ENCODE data around the gene SLC36A4. TPM values are rescaled to one million over a fixed set of nuclear protein-coding genes. Genes with fewer than 3 reads are reported as not detected.

Gene SLC36A4
- total RNA-seq, 4 donors from 2014 or later: 1.5 to 3.4 (median 2.4) TPM

DNA sequence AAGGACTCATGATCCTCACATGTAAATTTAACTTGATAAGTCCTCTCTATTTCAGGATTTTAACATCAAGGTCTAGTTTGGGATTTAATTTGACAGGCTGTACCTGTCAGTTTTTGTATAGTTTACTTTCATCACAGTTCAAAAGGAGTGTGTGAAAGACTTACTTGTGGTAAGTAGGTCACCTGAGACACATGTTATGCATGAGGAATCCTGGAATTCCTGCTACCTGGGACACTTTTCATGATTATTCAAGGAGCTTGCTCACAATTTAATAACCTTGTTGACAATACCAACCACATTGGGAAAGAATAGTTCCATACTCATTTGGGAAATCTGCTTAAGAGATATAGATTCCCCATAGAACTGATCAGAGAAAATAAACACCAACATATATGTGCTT lies 15.8 kb upstream of the SLC36A4 start:
- H3K4me1 ChIP-seq: no peaks in the 10 kb centered on the region
- H3K36me3 ChIP-seq: no peaks in the 10 kb centered on the region
- no peak for TF ChIP-seq POLR2A (IDR thresholded peaks at IDR 0.05)
- no peak overlapping the region for H3K4me3 ChIP-seq
- in situ Hi-C loops (cut with MboI; ENCODE audit: low sequenced_read_pairs in 4 of 4) (no loop called here), intact Hi-C loops (cut with DNase I; ENCODE audit: low total_unique reads) (no loop called here)
- H3K9me3 ChIP-seq: peaks cover 0 to 8% (median 0%) of the 10 kb centered on the region in 3 donors
- no peaks in the 10 kb centered on the region for H3K27me3 ChIP-seq
- no peak for DNase-seq
- H3K27ac ChIP-seq: no peak overlapping the region
- ATAC-seq: no peak

DNA sequence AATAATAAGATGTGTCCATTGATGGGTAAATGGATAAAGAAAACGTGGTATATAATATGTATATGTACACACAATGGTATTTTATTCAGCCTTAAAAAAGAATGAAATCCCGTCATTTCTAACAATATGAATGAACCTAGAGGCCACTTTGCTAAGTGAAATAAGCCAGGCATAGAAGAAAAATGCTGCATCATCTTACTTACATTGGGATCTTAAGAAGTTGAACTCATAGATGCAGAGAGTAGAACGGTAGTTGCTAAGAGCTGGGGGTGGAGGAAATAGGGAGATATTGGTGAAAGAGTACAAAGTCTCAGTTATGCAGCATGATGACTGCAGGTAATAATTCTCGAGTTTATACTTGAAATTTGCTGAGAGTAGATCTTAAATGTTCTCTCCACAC lies 14.3 kb upstream of the SLC36A4 start:
- Histone ChIP-seq H3K36me3 (no peaks in the 10 kb centered on the region), H3K27me3 (no peaks in the 10 kb centered on the region), H3K9me3 (peaks cover 0 to 9% (median 0%) of the 10 kb centered on the region in 3 donors), H3K4me1 (no peaks in the 10 kb centered on the region), H3K27ac (no peak overlapping the region), H3K4me3 (no peak overlapping the region)
- intact Hi-C loops (cut with DNase I; ENCODE audit: low total_unique reads): no loop called here
- no peak for DNase-seq
- TF ChIP-seq CTCF (IDR thresholded peaks at IDR 0.05 in 4 of 5, conservative IDR thresholded peaks at IDR 0.05 in 1 of 5) (no peak), POLR2A (IDR thresholded peaks at IDR 0.05) (no peak)
- in situ Hi-C loops (cut with MboI; ENCODE audit: low sequenced_read_pairs in 4 of 4): no loop called here
- ATAC-seq: no peak

- in situ Hi-C loops (cut with MboI; ENCODE audit: low sequenced_read_pairs in 4 of 4) (no loop called here), intact Hi-C loops (cut with DNase I; ENCODE audit: low total_unique reads) (no loop called here)
- Histone ChIP-seq H3K9me3 (peaks cover 0 to 9% (median 0%) of the 10 kb centered on the region in 3 donors), H3K27ac (no peak overlapping the region), H3K4me3 (no peak overlapping the region), H3K4me1 (no peaks in the 10 kb centered on the region), H3K36me3 (no peaks in the 10 kb centered on the region), H3K27me3 (no peaks in the 10 kb centered on the region)
- no peak for ATAC-seq
- DNase-seq: no peak
- TF ChIP-seq POLR2A (IDR thresholded peaks at IDR 0.05): no peak
- TF ChIP-seq CTCF (IDR thresholded peaks at IDR 0.05 in 4 of 5, conservative IDR thresholded peaks at IDR 0.05 in 1 of 5): no peak
Measured at GRCh38 chr11:93209466-93209865, 11.7 kb upstream of the SLC36A4 start.

- in situ Hi-C loops (cut with MboI; ENCODE audit: low sequenced_read_pairs in 4 of 4): no loop called here
- H3K9me3 ChIP-seq: peaks cover 0 to 9% (median 0%) of the 10 kb centered on the region in 3 donors
- intact Hi-C loops (cut with DNase I; ENCODE audit: low total_unique reads): no loop called here
- TF ChIP-seq CTCF (IDR thresholded peaks at IDR 0.05 in 4 of 5, conservative IDR thresholded peaks at IDR 0.05 in 1 of 5): no peak
- no peak for TF ChIP-seq POLR2A (IDR thresholded peaks at IDR 0.05)
- ATAC-seq: no peak
- H3K4me3 ChIP-seq: no peak overlapping the region
- DNase-seq: no peak
- no peaks in the 10 kb centered on the region for H3K4me1 ChIP-seq
- H3K27ac ChIP-seq: no peak overlapping the region
- H3K27me3 ChIP-seq: no peaks in the 10 kb centered on the region
- no peaks in the 10 kb centered on the region for H3K36me3 ChIP-seq
Measured at GRCh38 chr11:93208663-93209270, 11.0 kb upstream of the SLC36A4 start.

- in situ Hi-C loops (cut with MboI; ENCODE audit: low sequenced_read_pairs in 4 of 4): no loop called here
- ATAC-seq: no peak
- no peaks in the 10 kb centered on the region for H3K9me3 ChIP-seq
- no peaks in the 10 kb centered on the region for H3K36me3 ChIP-seq
- no peak overlapping the region for H3K27ac ChIP-seq
- H3K27me3 ChIP-seq: no peaks in the 10 kb centered on the region
- DNase-seq: no peak
- no peak overlapping the region for H3K4me3 ChIP-seq
- TF ChIP-seq POLR2A (IDR thresholded peaks at IDR 0.05) (no peak), CTCF (IDR thresholded peaks at IDR 0.05 in 4 of 5, conservative IDR thresholded peaks at IDR 0.05 in 1 of 5) (no peak)
- intact Hi-C loops (cut with DNase I; ENCODE audit: low total_unique reads): no loop called here
- peaks cover 0 to 4% of the 10 kb centered on the region in 2 donors for H3K4me1 ChIP-seq
Measured at GRCh38 chr11:93199616-93200015, 1.8 kb upstream of the SLC36A4 start.
